Adipocyte (in vitro differentiated cells): Measurements from ENCODE around the gene NPY.
A peak's percentile ranks its signal among the peaks of the same experiment; 100 is the strongest.

Experiments used
- DNase-seq: peaks from one replicate; pipeline ENCODE4 v3.0.0-alpha.2; 2015; ENCODE audit warnings: low read depth
- H3K27me3 ChIP-seq: replicated peaks from 2 replicates; pipeline ENCODE4 v1.7.0; 2013; ENCODE audit warnings: mild to moderate bottlenecking, low read length, moderate library complexity; ENCODE audit not compliant: control insufficient read depth, insufficient read depth
- H3K36me3 ChIP-seq: 2 replicates; pipeline ENCODE4 v1.7.0; 2013; ENCODE audit warnings: low read length, mild to moderate bottlenecking, moderate library complexity; ENCODE audit not compliant: control insufficient read depth, insufficient read depth, severe bottlenecking
- H3K4me1 ChIP-seq: 2 replicates; pipeline ENCODE4 v1.7.0; 2013; ENCODE audit warnings: mild to moderate bottlenecking, low read length, moderate library complexity; ENCODE audit not compliant: control insufficient read depth, insufficient read depth
- H3K4me3 ChIP-seq: 2 replicates; pipeline ENCODE4 v1.7.0; 2013; ENCODE audit warnings: mild to moderate bottlenecking, low read length, moderate library complexity
- H3K9ac ChIP-seq: 2 replicates; pipeline ENCODE4 v1.7.0; 2013; ENCODE audit warnings: mild to moderate bottlenecking, low read length, moderate library complexity
- H3K9me3 ChIP-seq: 2 replicates; pipeline ENCODE4 v1.7.0; 2013; ENCODE audit warnings: mild to moderate bottlenecking, low read length, moderate library complexity; ENCODE audit not compliant: control insufficient read depth

The NPY gene

DNA sequence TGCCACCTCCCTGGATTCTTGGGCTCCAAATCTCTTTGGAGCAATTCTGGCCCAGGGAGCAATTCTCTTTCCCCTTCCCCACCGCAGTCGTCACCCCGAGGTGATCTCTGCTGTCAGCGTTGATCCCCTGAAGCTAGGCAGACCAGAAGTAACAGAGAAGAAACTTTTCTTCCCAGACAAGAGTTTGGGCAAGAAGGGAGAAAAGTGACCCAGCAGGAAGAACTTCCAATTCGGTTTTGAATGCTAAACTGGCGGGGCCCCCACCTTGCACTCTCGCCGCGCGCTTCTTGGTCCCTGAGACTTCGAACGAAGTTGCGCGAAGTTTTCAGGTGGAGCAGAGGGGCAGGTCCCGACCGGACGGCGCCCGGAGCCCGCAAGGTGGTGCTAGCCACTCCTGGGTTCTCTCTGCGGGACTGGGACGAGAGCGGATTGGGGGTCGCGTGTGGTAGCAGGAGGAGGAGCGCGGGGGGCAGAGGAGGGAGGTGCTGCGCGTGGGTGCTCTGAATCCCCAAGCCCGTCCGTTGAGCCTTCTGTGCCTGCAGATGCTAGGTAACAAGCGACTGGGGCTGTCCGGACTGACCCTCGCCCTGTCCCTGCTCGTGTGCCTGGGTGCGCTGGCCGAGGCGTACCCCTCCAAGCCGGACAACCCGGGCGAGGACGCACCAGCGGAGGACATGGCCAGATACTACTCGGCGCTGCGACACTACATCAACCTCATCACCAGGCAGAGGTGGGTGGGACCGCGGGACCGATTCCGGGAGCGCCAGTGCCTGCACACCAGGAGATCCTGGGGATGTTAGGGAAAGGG, 913 bp downstream of the NPY start:
- H3K4me1 ChIP-seq, result no peaks in the 10 kb centered on the region
- H3K36me3 ChIP-seq, result no peaks in the 10 kb centered on the region
- peaks cover 65% of the 10 kb centered on the region for H3K27me3 ChIP-seq
- H3K9me3 ChIP-seq, result no peaks in the 10 kb centered on the region
- H3K9ac ChIP-seq, result no peak overlapping the region
- no peak overlapping the region for H3K4me3 ChIP-seq
- DNase-seq, result no peak

DNA sequence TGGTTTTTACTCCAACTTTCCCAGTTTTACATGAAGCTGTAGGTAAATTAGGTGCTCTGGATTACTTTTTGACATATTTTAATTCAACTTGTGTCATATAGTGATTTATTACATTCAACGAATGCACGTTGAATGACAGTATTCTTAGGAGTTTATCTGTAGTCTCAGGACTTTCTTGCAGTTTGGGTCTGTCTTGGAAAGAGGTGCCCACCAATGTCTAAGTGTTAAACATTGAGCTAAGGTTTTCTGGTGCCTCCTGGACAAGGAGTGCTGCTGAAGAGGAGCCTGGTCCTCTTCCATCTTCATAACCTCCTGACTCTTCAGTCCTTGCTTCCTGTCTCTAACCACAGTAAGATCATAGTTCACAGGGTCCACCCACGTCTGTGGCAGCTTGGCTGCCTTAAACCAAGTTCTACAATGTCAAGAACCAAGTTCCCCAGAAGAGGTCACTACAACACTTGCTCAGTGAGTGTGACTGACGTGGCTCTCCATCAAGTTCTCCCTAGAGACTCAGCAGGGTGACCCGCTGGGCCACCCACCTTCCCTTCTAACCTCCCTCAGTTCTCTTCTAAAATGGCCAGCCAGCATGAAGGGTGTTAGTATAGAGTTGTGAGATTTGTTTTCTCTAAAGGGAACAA, 6.1 kb downstream of the NPY start:
- DNase-seq, result peak; percentile 32
- H3K4me3 ChIP-seq, result no peak overlapping the region
- H3K27me3 ChIP-seq, result peaks cover 31% of the 10 kb centered on the region
- no peak overlapping the region for H3K9ac ChIP-seq
- no peaks in the 10 kb centered on the region for H3K9me3 ChIP-seq
- H3K36me3 ChIP-seq, result no peaks in the 10 kb centered on the region
- H3K4me1 ChIP-seq, result no peaks in the 10 kb centered on the region

DNA sequence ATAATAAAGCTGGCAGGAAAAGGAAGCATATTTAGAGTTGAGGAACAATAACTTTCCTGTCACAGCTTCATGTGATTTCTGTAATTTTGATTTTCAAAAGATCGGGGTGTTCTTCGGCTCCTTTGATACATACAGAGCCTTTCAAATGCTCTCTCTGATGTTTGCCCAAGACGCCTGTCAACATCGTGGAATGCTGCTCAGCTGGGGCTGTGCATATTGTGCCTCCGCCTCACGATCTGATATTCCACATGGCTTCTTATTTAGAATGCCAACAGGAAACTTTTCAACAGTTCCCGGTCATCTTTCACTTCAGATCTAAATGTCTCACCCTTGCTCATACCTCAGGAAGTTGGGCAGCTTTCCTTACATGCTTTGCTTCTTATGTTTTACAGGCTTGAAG, 7.3 kb downstream of the NPY start:
- Histone ChIP-seq H3K36me3 (no peaks in the 10 kb centered on the region), H3K27me3 (peaks cover 19% of the 10 kb centered on the region), H3K9me3 (no peaks in the 10 kb centered on the region), H3K4me1 (no peaks in the 10 kb centered on the region), H3K4me3 (no peak overlapping the region), H3K9ac (no peak overlapping the region)
- no peak for DNase-seq

DNA sequence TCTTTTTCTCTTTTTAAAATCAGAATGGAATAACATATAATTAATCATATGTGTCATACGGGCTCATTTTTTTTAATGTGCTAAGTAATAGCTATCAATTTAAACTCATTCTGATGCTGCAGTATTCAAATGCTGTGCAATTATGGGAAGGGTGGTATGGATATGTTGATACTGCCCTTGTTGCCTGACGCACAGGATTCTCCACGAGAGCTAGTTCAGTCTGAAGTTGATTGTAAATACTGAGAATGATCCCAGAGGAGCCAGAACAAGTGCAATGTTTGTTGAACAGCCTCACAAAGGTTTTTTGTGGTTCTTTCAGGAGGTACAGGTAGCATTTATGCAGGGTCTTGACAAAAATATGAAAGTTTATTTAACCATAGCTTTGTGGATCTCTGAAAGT, 13.4 kb downstream of the NPY start:
- H3K9me3 ChIP-seq, result peaks cover 6% of the 10 kb centered on the region
- H3K4me3 ChIP-seq, result no peak overlapping the region
- H3K9ac ChIP-seq, result no peak overlapping the region
- no peaks in the 10 kb centered on the region for H3K4me1 ChIP-seq
- H3K27me3 ChIP-seq, result peaks cover 4% of the 10 kb centered on the region
- no peaks in the 10 kb centered on the region for H3K36me3 ChIP-seq
- no peak for DNase-seq

DNA sequence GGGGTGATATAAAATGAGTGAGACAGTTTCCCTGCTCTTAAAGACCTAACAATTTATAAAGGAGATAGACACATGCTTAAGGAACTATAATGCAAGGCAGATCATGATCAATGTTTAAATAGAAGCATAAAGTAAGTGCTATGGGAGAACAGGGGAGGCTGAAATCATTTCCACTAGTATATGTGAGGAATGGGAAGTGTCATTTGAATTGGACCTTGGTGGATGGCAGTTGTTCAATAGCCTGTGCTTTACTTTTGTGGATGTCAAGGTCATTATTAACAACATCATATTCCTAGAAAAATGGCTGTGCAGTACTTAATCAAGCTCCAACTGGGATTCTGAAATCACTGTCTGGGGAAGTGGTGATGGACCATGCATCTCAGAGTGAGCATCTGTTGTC, 14.7 kb downstream of the NPY start:
- Histone ChIP-seq H3K27me3 (peaks cover 4% of the 10 kb centered on the region), H3K4me3 (no peak overlapping the region), H3K36me3 (no peaks in the 10 kb centered on the region), H3K4me1 (no peaks in the 10 kb centered on the region), H3K9ac (no peak overlapping the region), H3K9me3 (peaks cover 6% of the 10 kb centered on the region)
- DNase-seq, result no peak

DNA sequence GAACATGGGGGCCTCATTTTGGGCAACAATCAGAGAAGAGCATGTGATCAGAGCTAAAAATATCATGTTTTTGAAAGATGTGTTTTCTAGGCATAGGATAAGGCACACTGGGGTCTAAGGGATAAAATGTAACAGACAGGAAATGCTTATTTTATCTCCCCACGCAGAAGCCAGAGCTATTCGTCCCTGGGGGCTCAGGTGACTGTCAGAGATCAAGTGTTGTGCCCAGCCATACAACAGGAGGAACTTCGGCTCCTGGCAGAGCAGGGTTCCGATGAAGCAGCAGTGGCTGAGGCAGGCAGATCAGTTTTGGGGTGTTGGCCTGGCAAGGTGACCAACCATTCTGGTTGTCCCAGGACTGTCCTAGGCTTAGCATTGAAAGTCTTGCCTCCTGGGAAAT, 15.2 kb downstream of the NPY start:
- no peak for DNase-seq
- H3K4me3 ChIP-seq, result no peak overlapping the region
- H3K36me3 ChIP-seq, result no peaks in the 10 kb centered on the region
- H3K9me3 ChIP-seq, result peaks cover 6% of the 10 kb centered on the region
- no peaks in the 10 kb centered on the region for H3K4me1 ChIP-seq
- no peak overlapping the region for H3K9ac ChIP-seq
- H3K27me3 ChIP-seq, result peaks cover 4% of the 10 kb centered on the region

DNA sequence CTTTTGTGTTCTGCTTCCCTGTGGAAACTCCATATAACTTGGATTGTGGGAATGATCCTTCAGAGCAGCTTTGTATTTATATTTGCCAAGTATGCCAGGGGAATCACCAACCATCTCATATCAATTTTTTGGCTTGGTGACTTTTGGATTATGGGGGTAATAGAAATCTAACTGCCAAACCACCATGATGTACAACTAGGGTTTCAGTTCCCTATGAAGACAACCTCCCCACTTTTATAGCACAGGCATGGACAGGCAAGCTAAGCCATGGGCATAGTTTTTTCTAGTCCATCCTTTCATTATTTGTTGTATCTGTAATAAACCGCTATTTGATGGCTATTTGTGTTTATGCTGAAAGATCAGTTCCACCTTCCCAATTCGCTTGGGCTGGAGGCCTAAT, 17.7 kb downstream of the NPY start:
- H3K9ac ChIP-seq, result no peak overlapping the region
- H3K4me1 ChIP-seq, result no peaks in the 10 kb centered on the region
- DNase-seq, result no peak
- peaks cover 6% of the 10 kb centered on the region for H3K9me3 ChIP-seq
- H3K4me3 ChIP-seq, result no peak overlapping the region
- H3K36me3 ChIP-seq, result no peaks in the 10 kb centered on the region
- H3K27me3 ChIP-seq, result peaks cover 14% of the 10 kb centered on the region

DNA sequence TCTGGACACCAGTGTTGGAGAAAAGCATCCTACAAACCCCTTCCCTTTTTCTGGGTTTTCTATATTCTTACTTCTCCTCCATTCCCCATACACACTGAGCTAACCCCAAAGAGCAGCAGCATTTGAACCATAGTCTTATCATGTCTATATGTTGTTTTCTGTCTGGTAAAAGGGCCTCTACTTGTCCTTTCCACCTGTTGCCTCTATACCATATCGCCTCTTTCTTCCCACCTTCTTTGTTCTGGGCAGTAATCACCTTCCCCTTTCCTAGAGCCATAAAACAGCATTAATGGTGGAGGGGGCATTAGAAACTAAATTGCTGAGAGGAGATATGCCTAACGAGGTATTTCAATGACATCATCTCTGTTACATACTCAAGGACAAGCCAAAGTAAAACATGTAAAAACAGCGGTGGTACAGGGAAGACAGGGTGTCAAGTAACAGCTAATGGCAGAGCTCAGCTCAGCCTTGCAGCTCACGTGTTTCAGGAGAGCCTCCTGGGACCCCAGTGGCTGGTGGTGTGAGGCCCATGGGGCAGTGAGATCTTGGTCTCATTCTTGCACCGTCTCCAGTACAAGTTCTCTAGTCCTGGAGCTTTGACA, 20.6 kb downstream of the NPY start:
- no peaks in the 10 kb centered on the region for H3K36me3 ChIP-seq
- no peak for DNase-seq
- H3K4me1 ChIP-seq, result no peaks in the 10 kb centered on the region
- H3K27me3 ChIP-seq, result peaks cover 11% of the 10 kb centered on the region
- H3K9ac ChIP-seq, result no peak overlapping the region
- H3K9me3 ChIP-seq, result peaks cover 6% of the 10 kb centered on the region
- no peak overlapping the region for H3K4me3 ChIP-seq

DNA sequence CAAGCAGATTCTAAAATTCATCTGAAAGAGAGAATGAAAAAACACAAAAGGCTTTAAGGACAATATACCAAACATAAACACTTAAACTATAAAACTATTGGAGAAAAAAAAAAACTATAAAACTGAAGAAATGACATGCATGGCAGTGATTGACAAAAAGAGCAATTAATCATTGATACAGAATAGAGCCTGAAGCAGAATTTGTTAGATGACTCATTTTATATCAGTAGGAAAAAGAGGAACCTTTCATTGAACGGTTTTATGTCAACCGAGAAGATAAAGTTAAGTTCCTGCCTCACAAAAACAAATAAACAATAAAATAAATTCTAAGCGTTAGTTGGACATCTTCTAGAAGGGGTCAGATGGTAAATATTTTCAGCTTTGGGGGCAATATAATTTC, 23.3 kb downstream of the NPY start:
- Histone ChIP-seq H3K4me1 (no peaks in the 10 kb centered on the region), H3K4me3 (no peak overlapping the region), H3K27me3 (peaks cover 15% of the 10 kb centered on the region), H3K9ac (no peak overlapping the region), H3K36me3 (no peaks in the 10 kb centered on the region), H3K9me3 (no peaks in the 10 kb centered on the region)
- DNase-seq, result no peak

DNA sequence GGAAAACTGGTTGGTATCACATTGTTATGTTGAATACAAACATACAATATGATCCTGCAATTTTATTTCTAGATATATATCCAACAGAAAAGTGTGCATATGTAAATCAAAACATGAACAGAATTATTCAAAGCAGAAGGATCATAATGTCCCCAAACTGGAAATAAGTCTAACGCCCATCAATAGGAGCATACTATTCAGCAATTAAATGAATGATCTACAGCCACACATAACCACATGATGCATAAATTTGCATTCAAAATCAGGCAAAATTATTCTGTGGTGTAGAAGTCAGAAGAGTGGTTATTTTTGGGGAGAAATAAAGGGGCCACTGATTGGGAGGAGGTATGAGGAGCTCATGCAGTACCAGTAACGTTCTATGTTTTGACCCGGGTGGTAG, 28.6 kb downstream of the NPY start:
- Histone ChIP-seq H3K4me3 (no peak overlapping the region), H3K27me3 (peaks cover 4% of the 10 kb centered on the region), H3K9me3 (no peaks in the 10 kb centered on the region), H3K36me3 (no peaks in the 10 kb centered on the region), H3K4me1 (no peaks in the 10 kb centered on the region), H3K9ac (no peak overlapping the region)
- DNase-seq, result no peak

DNA sequence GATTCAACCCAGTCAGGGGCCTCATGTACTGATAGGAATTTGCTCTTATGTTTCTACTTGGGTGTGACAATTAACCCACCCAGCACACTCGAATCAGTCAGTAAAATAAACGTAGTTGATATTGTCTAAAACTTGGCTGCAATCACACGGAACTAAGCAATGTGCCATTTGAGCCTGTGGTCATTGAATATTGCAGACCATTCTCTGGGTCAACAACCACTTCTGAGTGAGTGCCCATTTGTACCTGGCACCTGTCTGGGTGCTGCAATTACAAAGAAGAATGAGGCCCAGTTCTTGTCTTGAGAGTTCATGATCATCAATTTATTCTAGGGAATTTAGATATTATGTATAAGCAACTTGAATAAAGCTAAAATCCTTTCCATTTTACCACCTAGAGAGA, 29.8 kb downstream of the NPY start:
- H3K9me3 ChIP-seq, result no peaks in the 10 kb centered on the region
- H3K36me3 ChIP-seq, result no peaks in the 10 kb centered on the region
- no peaks in the 10 kb centered on the region for H3K4me1 ChIP-seq
- H3K9ac ChIP-seq, result no peak overlapping the region
- no peak for DNase-seq
- H3K27me3 ChIP-seq, result peaks cover 7% of the 10 kb centered on the region
- H3K4me3 ChIP-seq, result no peak overlapping the region
